SKM-1 (cell line): ENCODE data around the gene ZSCAN1.
A peak's percentile ranks its signal among the peaks of the same experiment; 100 is the strongest.
"Not testable (repeated sequence)": the region's sequence is repeated elsewhere in the genome, so short reads cannot be mapped to it uniquely, and the experiment has no call there.

Experiments used
- DNase-seq: peaks from one replicate; lab custom pipeline; 2025; ENCODE audit not compliant: unreplicated experiment; lab: John Stamatoyannopoulos, UW

The ZSCAN1 gene, protein sequence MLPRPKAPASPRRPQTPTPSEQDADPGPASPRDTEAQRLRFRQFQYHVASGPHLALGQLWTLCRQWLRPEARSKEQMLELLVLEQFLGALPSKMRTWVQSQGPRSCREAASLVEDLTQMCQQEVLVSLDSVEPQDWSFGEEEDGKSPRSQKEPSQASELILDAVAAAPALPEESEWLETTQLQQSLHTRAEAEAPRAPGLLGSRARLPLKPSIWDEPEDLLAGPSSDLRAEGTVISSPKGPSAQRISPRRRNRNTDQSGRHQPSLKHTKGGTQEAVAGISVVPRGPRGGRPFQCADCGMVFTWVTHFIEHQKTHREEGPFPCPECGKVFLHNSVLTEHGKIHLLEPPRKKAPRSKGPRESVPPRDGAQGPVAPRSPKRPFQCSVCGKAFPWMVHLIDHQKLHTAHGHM

DNA sequence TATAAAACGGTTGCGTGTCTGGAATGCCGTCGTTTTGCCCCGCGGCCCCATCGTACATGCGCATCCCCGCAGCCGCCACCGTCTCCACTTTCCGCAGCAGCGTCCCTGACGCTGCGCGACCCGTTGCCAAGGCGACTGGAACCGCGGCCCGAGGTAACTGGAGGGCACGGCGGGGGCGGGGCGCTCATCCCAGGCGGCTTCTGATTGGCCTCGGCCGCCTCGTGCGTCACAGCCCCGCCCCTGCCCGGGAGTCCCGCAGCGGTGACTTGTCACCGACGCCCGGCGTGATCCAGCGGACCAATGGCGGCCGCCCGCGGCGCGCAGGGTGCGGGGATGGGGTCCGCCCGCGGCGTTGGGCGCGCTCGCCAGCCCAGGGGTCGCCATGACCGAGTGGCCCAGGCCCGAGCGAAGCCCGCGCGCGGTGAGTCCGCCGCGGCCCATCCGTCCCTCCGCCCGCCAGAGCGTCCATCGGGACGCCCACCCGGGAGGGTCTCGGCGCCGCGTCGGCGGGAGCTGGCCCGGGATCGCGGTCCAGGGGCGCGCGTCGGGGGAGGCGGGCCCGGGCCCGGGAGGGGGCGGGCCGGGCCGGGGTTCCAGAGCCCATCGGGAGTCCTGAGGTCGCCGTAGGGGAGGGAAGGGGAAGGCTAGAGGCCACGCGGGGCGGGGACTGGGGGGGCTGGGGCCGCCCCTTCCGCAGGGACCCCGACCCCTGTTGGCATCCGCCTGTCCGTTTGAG is at the start of gene ZSCAN1:
ZSCAN1 (plus strand) TSS at position 285 of the 736 bp plus-strand sequence. CDS start 3,812 bp downstream, outside the sequence.
- no peak for DNase-seq

DNA sequence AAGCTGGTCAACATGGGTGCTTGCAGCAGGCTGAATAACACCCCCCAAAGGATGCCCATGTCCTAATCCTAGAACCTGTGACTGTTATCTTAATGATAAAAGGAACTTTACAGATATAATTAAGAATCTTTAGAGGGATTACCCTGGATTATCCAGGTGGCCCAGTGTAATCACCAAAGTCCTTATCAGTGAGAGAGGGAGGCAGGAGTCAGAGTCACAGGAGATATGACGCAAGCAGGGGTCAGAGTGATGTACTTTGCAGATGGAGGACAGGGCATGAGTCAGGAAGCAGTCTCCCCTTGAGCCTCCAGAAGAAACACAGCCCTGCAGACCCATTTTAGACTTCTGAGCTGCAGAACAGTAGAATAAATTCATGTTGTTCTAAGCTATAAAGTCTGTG is 41.0 kb upstream of the ZSCAN1 start:
- no peak for DNase-seq

DNA sequence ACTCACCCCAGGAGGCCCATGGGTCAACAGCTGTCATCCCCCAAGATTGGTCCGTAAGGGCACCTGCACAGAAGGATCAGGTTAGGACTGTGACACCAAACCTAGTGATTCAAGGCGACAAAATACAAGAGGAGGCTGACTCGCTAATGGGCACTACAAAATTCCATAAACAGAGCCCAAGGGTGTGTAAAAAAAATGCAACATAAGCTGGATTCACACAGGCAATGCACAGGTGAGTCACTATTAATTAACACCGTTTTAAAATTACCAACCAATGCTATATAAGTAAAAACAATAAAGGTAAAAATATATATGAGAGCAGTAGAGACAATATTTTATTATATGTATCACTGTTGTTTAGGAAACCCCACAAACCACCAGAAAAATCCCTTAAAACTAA is 33.1 kb upstream of the ZSCAN1 start:
- DNase-seq, result no peak

DNA sequence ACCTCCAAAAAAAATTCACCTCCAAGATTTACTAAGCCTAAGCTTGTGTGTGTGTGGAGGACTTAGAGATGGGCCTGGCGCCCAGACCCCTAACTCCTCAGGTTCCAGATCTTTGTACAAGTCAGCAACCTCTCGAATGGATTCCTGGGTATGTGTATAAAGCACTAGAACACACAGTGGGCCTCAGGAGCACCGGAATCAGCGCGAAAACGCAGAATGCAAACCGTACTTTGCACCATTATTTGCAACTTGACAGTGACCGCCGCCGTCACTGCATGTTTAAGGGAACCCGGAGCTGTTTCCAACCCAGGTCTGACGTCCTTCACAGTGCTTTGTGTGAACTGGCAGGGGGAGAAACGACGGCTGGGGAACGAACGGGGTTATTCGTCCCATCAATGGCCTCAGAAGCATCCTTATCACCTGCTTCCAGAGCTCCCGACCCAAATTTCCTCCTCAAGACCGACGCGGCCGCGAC is 31.9 kb upstream of the ZSCAN1 start:
- DNase-seq, result no peak

DNA sequence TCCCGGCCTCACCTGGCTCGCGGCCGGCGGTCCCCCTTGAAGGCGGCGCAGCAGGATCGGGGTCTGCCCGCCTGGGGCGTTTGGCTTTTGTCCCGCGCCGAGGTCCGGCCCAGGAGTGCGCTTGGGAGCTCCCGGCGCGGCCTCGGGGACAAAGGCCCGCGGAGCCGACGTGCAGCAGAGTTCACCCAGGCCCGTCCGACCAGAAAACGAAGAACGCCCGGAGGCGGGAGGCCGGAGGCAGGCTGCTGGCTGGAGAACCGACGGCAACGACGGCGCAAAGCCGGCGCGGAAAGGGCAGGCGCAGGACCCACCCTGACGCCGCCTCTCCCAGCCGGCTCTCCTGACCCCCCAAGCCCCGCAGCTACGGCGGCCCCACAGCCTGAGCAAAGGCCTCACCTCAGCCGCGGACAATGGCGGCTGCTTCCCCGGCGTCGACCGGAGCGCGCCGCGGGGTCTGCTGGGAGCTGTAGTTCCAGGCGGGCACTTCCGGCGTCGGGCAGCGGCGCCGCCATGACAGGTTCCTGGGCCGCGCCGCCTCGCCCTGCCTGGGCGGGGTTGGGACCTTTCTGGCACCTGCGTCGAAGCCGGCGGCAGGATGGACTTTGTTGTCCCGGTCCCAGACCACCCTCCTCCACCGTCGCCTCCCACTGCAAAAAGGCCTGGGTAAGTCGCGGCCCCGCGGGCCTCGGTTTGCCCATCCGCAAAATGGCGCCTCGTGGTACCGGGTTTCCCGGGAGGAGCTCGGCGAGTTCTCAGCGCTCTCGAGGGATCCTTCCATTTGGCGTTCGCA is 31.2 kb upstream of the ZSCAN1 start, which contains the start of gene ZNF606:
ZNF606 (minus strand) TSS at position 437 of the 790 bp plus-strand sequence. CDS start 1,501 bp downstream, outside the sequence.
- DNase-seq, result peak; percentile 23

DNA sequence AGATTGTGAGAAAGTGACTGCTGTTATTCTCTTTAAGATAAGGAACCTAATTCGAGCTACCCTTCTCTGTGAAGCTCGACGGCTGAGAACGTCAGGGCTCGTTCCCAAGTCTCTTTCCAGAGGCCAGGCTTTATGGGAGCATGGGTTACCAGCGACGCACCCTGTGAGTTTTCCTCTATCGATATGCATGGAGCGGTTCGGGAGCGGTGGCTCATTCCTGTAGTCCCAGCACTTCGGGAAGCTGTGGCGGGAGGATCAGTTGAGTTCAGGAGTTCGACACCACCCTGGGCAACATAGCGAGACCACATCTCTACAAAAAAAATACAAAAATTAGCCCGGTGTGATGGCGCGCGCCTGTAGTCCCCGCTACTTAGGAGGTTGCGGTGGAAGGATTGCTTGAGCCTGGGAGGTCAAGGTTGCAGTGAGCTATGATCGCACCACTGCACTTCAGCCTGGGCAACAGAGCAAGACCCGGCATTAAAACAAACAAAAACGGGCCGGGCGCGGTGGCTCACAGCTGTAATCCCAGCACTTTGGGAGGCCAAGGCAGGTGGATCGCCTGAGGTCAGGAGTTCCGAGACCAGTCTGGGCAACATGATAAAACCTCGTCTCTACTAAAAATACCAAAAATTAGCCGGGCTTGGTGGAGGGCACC is 30.5 kb upstream of the ZSCAN1 start:
- no peak for DNase-seq

DNA sequence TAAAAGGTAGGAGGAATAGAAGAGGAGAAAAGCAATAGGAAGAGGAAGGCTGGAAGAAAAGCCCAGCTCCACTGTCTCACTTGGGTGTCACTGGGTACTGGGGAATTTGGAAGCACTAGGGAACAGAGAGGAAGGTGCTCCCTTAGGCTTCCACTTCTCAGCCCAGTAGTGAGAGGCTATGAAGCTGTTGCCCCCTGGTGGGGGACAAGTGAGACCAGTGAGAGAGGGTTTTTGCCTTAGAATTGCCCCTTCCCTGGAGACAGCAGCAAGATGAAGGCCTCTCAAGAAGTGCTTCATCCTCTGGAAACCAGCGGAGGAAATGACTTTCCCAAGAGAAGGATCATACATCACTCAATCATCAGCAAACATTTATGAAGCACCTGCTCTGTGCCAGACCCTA is 26.5 kb upstream of the ZSCAN1 start:
- DNase-seq, result no peak

DNA sequence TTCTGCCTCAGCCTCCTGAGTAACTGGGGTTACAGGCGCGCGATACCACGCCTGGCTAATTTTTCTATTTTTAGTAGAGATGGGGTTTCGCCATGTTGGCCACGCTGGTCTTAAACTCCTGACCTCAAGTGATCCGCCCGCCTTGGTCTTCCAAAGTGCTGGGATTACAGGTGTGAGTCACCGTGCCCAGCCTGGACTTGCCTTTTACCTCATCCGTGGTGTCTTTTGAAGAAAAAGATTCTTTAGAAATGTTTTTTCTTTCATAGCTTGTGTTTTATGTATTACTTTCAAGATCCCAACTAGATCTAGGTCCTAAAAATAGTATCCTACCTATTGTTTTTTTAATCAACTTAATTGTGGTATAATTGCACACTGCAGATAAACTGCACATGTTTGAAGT is 24.9 kb upstream of the ZSCAN1 start:
- not testable (repeated sequence) for DNase-seq

DNA sequence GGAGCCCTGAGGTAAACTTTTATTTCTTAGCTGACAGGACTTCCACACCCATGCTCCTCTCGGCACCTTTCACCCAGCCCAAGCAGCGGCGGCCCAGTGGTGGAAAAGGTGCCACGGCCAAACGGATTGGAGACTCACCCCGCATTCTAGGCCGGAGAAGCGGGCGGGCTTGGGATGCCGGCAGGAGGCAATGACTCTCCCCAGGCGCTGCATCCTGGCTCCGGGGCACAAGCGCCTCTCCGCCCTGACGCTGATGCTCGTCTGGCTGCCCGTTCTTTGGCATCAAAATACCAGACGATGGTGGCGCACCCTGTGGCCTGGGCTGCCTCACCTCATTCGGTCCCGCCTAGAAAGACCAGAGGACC is 24.5 kb upstream of the ZSCAN1 start:
- DNase-seq, result no peak

DNA sequence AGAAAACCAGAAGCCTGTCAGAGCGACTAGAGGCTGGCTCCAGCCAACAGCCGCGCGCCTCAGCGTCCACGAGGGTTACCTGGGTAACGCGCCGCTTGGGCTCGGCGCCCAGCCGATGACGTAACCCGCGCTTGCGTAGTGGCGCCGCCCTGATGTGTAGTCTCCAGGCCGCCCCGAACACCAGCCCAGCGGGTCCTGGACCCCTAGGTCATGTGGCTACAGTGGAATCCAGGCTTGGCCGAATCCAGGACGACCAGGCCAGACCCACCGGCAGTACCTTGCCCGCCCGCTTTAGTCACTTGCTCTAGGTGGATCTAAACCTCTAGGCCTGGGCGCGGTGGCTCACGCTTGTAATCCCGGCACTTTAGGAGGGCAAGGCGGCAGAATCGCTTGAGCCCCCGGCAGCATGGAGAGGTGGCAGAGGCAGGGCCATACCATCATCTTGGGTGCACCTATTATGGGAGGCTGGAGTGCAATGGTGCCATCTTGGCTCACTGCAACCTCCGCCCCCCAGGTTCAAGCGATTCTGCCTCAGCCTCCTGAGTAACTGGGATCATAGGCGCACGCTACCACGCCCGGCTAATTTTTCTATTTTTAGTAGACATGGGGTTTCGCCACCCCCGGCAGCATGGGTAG is 24.0 kb upstream of the ZSCAN1 start:
- DNase-seq, result no peak

DNA sequence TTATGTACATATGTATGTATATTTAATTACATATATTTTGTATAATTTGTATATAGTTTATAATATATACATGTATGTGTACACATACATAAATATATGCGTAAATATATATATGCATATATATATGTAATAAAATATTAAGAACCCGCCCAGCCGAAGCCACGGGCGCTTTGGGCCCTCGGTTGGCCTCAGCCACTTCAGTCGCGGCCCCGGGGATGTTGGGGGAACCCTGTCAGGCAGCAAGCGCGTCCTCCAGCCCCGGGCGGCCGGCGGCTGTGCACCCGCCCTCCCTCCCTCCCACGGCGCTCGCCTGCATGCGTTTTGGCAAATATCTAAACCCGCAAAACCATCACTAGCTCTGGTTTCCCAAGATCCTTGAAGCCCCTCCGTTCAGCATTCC is 23.3 kb upstream of the ZSCAN1 start:
- DNase-seq, result no peak

DNA sequence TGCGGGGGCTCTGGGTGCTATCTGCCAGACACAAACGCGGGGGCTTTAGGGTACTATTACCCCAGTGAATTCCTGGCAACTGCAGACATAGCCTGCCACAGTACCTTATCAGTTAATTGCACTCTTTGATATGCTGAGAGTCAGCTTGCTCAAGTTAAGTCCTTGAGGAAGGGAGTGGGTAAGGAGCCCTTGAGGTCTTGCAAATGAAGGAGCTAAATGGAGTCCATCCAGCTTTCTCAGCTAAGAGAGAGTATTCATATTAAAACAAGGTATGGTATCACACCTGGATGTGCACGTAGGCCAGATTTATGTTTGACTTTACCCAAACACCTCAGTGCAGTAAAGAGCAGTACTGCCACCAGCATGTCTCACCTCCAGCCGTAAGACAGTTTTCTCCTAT is 19.7 kb upstream of the ZSCAN1 start:
- DNase-seq, result no peak

DNA sequence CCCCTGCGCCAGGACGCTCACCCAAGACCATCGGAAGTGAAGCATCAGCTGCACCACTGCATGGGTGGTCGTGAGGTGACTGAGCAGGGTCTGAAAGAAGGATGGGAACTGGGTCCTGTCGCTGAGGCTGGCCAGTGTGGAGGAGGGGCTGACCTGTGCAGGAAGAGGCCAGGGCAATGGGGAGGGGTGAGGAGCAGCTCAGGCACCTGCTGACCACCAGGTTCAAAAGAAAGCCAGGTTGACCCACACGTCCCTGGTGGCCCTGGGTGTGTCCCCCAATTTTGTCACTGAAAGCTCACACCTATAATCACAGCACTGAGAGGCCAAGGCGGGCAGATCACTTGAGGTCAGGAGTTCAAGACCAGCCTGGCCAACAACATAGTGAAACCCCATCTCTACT is 13.7 kb upstream of the ZSCAN1 start:
- DNase-seq, result no peak

DNA sequence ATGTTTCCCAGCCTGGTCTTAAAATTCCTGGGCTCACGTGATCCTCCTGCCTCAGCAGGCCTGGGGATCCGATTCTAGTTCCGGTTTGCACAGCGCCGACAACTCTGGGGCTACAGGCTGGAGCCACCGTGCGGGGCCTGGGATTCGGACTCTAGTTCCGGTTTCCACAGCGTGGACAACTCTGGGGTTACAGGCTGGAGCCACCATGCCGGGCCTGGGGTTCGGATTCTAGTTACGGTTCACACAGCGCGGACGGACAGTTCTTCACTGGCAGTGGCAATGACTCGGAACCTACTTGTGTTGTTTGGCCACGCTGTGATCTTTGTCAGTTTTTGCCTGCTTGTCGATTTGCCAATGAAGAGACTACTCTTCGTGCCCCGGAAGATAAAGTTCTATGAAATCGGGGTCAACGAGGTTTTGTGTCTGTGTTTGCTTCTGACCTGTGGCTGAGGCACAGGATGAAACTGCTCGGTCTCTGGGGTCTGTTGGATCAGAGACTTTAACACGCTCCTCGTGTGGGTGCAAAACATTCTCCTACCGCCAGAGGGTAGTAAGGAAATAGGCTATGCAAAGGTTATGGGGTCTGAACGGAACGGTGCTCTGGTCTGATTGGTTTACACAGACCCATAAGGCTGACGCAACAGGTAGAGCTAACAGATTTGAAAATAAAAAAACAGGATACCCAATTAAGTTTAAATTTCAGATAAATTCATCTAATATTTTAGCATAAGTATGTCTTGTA is 12.1 kb upstream of the ZSCAN1 start:
- no peak for DNase-seq

DNA sequence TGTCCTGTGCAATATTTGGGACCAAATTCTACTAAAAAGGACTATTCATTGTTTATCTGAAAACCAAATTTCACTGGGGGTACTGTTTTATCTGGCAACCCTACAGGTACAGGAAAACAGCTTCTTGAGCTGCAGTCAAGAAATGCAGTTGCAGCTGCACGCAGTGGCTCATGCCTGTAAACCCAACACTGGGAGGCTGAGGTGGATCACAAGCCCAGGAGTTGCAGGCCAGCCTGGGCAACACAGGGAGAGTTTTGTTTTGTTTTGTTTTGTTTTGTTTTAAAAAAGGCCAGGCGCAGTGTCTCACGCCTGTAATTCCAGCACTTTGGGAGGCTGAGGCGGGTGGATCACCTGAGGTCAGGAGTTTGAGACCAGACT is 11.6 kb upstream of the ZSCAN1 start:
- no peak for DNase-seq

DNA sequence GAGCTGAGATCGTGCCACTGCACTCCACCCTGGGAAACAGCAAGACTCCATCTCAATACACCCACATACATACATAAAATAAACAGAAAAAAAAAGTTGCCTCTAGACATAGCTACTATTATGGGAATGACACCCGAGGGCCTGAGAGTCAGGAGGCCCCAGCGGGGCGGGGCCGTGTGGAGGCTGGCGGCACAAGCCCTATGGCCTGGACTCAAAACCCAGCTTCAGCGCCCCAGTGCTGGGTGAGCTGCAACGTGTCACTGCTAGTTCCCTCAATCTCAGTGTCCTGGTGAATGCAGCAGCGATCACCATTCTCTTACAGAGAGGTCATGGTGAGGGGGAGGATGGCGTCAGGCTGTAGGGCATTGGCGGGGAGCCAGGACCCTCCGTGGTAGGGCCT is 9.2 kb upstream of the ZSCAN1 start:
- DNase-seq, result no peak

DNA sequence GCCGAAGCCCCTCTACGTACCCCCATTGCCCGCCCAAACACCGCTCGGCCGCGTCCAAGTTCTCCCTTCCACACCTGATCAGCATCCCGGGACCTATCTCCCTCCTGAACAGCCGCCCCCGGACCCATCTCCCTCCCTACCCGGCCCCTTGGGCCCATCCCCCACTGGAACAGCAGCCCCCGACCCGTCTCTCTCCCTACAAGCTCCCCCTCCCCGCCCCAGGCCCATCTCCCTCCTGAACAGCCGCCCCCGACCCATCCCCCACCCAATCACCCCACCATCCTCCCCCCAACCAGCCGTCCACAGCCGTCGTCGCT is 610 bp downstream of the ZSCAN1 start:
- no peak for DNase-seq

DNA sequence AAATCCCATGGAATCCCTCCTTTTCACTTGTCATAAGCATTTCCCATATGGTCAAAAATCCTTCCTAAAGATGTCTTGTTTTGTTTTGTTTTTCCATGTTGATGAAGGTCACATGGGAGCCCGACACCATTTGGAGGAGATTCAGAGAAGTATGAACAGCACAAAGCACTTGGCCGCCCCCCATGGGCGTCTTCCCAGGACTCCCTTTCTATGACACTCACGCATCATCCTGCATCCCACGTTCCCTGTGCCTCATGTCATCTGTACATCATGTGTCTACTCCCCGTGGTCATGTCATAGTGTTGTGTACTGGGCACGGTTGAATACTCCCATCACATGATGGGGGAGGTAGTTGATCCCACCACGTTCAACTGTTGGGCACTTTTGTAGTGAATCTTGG is 2.0 kb downstream of the ZSCAN1 start:
- no peak for DNase-seq

DNA sequence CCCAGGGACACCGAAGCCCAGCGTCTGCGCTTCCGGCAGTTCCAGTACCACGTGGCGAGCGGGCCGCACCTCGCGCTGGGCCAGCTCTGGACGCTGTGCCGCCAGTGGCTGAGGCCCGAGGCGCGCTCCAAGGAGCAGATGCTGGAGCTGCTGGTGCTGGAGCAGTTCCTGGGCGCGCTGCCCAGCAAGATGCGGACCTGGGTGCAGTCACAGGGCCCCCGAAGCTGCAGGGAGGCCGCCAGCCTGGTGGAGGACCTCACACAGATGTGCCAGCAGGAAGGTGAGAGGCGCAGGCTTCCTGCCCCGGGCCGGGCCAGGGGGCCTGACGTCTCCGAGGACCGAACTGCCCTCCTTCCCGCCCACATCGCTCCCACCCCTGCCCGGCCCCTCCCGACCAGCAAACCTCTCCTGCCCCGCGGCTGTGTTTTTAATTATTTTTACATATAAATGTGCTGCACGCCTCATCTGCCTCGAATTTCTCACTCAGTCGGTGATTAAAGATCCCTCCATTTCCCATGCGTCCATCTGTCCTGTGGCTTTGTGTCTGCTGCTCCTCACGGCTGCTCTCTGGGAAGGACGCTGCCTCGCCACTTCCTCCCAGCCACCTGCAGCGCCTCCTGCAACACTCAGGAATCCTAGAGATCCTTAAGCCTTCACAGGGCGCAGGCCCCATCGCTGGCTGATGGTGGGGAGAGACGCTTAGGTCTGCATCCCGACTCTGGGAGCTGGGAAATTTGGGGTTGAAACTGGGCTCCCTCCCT is 4.3 kb downstream of the ZSCAN1 start:
- DNase-seq, result no peak
